ENCODE measurements around the gene ARHGAP26. TPM values are rescaled to one million over a fixed set of nuclear protein-coding genes. Genes with fewer than 3 reads are reported as not detected.

The ARHGAP26 gene
- total and polyA plus RNA-seq, 2 donors: 15.1 to 16.2 TPM

DNA sequence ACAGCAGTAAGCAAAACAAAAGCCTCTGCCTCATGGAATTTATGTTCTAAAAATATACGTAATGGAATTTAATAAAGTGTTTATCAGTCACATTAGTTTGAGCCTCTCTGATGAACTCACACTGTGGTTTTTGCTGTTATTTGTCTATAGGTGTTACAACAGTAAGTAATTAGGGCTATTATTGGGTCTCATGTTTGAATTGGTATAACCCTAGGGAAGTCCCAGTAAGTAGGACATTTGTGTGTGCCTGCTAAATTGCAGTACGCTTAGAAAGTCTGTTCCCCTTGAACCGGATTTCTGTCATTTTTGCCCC lies 435.7 kb downstream of the ARHGAP26 start:
- Histone ChIP-seq H3K9me3 (ENCODE audit: control insufficient read depth in 2 of 2, insufficient read depth in 1 of 2, low read length in 1 of 2) (no peaks in the 10 kb centered on the region), H3K27me3 (ENCODE audit: control insufficient read depth in 2 of 2, insufficient read depth in 1 of 2, low read length in 1 of 2) (no peaks in the 10 kb centered on the region), H3K4me1 (ENCODE audit: control insufficient read depth in 2 of 2, insufficient read depth in 2 of 2, low read length in 2 of 2) (peaks cover 0 to 10% of the 10 kb centered on the region in 2 donors), H3K36me3 (ENCODE audit: control insufficient read depth in 2 of 2, insufficient read depth in 2 of 2, low read length in 1 of 2) (peaks cover 0 to 2% of the 10 kb centered on the region in 2 donors), H3K27ac (ENCODE audit: low read depth in 1 of 2, low read length in 1 of 2) (no peak overlapping the region), H3K4me3 (ENCODE audit: low read length in 2 of 2) (no peak overlapping the region)
- no peak for DNase-seq (ENCODE audit: low read depth in 6 of 9, low spot score in 9 of 9)
- 98% methylated on average over 3 of the region's 3 CpGs for WGBS

DNA sequence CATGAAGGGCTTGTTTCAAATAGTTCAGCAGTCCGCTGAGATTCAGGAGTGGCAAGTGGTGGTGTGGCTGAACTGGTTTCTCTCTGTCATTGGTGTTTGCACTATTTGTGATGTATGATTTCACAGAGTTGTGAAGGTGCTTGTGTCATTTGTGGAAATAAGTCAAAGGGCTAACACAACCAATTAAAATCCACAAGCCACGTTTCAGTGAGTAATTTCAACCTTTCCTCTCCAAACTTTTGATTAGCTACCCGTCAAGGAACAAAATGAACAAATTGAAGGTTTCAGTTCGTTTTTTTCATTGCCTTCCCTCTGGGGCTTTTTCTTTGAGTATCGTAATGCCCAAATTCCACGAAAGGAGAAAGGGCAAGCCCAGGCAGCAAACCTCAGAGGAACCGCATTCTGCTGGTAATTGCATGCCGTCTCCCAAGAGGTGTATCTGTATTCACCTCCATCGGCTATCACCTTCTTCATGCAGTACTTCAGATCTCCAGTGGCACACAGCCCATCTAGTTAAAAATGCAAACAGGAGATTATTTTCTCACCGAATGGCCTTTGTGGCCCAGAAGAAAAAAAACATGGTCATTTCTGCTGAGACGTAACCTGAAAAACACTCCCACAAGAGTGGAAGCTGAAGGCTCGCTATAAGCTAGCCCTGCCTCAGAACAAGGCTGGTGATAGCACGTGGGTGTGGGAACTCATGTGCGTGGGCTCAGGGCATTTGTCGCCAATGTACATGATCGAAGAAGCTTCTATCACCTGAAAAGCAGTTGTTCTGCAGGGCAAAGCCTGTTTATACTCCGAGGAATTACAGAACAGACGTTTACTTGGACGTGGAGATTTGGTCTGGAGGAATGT lies 436.2 kb downstream of the ARHGAP26 start:
- Histone ChIP-seq H3K27ac (ENCODE audit: low read depth in 1 of 2, low read length in 1 of 2) (no peak overlapping the region), H3K9me3 (ENCODE audit: control insufficient read depth in 2 of 2, insufficient read depth in 1 of 2, low read length in 1 of 2) (no peaks in the 10 kb centered on the region), H3K4me3 (ENCODE audit: low read length in 2 of 2) (no peak overlapping the region), H3K27me3 (ENCODE audit: control insufficient read depth in 2 of 2, insufficient read depth in 1 of 2, low read length in 1 of 2) (no peaks in the 10 kb centered on the region), H3K4me1 (ENCODE audit: control insufficient read depth in 2 of 2, insufficient read depth in 2 of 2, low read length in 2 of 2) (peaks cover 0 to 10% of the 10 kb centered on the region in 2 donors), H3K36me3 (ENCODE audit: control insufficient read depth in 2 of 2, insufficient read depth in 2 of 2, low read length in 1 of 2) (peaks cover 0 to 2% of the 10 kb centered on the region in 2 donors)
- DNase-seq (ENCODE audit: low read depth in 6 of 9, low spot score in 9 of 9): no peak
- 96% methylated on average over 19 of the region's 19 CpGs for WGBS

DNA sequence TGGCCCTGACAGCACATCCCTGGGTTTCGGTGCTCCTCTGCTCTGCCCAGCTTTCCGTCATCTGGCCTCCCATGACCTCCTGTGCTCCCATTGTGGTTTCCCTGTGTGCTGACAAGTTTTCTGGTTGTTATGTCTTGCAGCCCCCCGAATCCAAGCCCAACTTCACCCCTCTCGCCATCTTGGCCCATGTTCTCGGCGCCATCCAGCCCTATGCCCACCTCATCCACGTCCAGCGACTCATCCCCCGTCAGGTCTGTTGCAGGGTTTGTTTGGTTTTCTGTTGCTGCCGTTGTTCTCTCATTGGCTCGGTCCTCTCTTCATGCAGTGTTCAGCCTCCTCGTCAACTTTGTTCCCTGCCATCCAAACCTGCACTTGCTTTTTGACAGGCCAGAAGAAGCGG lies 436.9 kb downstream of the ARHGAP26 start:
- 97% methylated on average over 13 of the region's 13 CpGs for WGBS

DNA sequence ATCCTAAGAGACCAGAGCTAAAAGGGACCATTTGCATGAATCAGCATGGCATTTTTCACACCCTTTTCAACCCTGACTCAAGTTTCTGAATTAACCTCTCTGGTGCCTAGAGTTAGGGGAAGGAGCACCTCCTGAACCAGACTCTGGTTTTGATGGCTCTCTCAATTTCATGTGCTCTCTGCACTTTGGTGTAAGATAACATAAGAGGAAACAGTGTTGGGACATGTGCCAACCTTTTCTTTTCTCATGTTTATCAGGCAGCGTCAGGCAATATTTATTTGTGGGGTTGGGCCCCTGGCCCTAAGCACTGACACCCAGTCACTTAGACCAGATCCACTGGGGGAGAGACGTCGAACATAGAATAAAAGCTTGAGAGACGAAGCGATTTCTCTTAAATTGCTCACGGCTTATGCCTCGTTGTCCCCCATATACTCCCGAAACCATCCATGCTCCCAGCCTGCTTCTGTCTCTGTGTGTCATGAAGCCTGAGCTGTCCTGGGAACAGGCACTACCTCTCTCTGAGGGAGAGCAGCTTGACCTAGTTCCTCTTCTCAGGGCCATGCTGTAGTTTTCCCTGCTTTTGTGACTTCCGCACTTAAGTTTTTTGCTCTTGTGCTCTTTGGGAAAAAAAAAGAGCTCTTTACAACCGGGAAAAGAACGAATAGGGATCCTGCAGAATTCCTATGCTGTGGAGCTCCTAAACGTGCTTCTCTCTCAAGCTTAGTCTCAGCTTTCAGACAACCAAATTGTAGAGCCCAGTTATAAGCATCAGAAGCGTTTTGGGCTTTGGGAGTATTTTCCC lies 437.6 kb downstream of the ARHGAP26 start:
- Histone ChIP-seq H3K36me3 (ENCODE audit: control insufficient read depth in 2 of 2, insufficient read depth in 2 of 2, low read length in 1 of 2) (peaks cover 0 to 2% of the 10 kb centered on the region in 2 donors), H3K27ac (ENCODE audit: low read depth in 1 of 2, low read length in 1 of 2) (no peak overlapping the region), H3K27me3 (ENCODE audit: control insufficient read depth in 2 of 2, insufficient read depth in 1 of 2, low read length in 1 of 2) (no peaks in the 10 kb centered on the region), H3K9me3 (ENCODE audit: control insufficient read depth in 2 of 2, insufficient read depth in 1 of 2, low read length in 1 of 2) (no peaks in the 10 kb centered on the region), H3K4me3 (ENCODE audit: low read length in 2 of 2) (no peak overlapping the region), H3K4me1 (ENCODE audit: control insufficient read depth in 2 of 2, insufficient read depth in 2 of 2, low read length in 2 of 2) (peaks cover 0 to 15% of the 10 kb centered on the region in 2 donors)
- no peak for DNase-seq (ENCODE audit: low read depth in 6 of 9, low spot score in 9 of 9)
- 92% methylated on average over 13 of the region's 13 CpGs for WGBS

More for the DNA sequence above, 436.9 kb downstream of the ARHGAP26 start:
- no peak for DNase-seq (ENCODE audit: low read depth in 6 of 9, low spot score in 9 of 9)
- no peaks in the 10 kb centered on the region for H3K27me3 ChIP-seq (ENCODE audit: control insufficient read depth in 2 of 2, insufficient read depth in 1 of 2, low read length in 1 of 2)
- H3K27ac ChIP-seq (ENCODE audit: low read depth in 1 of 2, low read length in 1 of 2): no peak overlapping the region
- H3K4me3 ChIP-seq (ENCODE audit: low read length in 2 of 2): no peak overlapping the region
- H3K9me3 ChIP-seq (ENCODE audit: control insufficient read depth in 2 of 2, insufficient read depth in 1 of 2, low read length in 1 of 2): no peaks in the 10 kb centered on the region
- peaks cover 0 to 12% of the 10 kb centered on the region in 2 donors for H3K4me1 ChIP-seq (ENCODE audit: control insufficient read depth in 2 of 2, insufficient read depth in 2 of 2, low read length in 2 of 2)
- peaks cover 0 to 2% of the 10 kb centered on the region in 2 donors for H3K36me3 ChIP-seq (ENCODE audit: control insufficient read depth in 2 of 2, insufficient read depth in 2 of 2, low read length in 1 of 2)

DNA sequence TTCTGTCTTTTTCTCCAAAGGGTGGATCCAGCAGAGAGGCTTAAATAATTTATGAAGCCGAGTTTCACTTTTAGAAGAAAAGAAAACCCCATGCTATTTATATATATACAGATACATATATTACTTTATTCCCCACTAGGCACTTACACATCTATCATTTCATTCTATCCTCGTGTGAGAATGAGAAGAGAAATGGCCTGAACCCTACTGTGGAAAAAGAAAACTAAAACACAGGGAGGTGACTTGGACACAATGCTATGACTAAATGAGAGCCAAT lies 438.1 kb downstream of the ARHGAP26 start:
- Histone ChIP-seq H3K27ac (ENCODE audit: low read depth in 1 of 2, low read length in 1 of 2) (no peak overlapping the region), H3K4me3 (ENCODE audit: low read length in 2 of 2) (no peak overlapping the region), H3K9me3 (ENCODE audit: control insufficient read depth in 2 of 2, insufficient read depth in 1 of 2, low read length in 1 of 2) (no peaks in the 10 kb centered on the region), H3K27me3 (ENCODE audit: control insufficient read depth in 2 of 2, insufficient read depth in 1 of 2, low read length in 1 of 2) (no peaks in the 10 kb centered on the region), H3K36me3 (ENCODE audit: control insufficient read depth in 2 of 2, insufficient read depth in 2 of 2, low read length in 1 of 2) (peaks cover 0 to 2% of the 10 kb centered on the region in 2 donors), H3K4me1 (ENCODE audit: control insufficient read depth in 2 of 2, insufficient read depth in 2 of 2, low read length in 2 of 2) (peaks cover 0 to 17% of the 10 kb centered on the region in 2 donors)
- no peak for DNase-seq (ENCODE audit: low read depth in 6 of 9, low spot score in 9 of 9)
- WGBS: 92% methylated on average over 2 of the region's 2 CpGs

DNA sequence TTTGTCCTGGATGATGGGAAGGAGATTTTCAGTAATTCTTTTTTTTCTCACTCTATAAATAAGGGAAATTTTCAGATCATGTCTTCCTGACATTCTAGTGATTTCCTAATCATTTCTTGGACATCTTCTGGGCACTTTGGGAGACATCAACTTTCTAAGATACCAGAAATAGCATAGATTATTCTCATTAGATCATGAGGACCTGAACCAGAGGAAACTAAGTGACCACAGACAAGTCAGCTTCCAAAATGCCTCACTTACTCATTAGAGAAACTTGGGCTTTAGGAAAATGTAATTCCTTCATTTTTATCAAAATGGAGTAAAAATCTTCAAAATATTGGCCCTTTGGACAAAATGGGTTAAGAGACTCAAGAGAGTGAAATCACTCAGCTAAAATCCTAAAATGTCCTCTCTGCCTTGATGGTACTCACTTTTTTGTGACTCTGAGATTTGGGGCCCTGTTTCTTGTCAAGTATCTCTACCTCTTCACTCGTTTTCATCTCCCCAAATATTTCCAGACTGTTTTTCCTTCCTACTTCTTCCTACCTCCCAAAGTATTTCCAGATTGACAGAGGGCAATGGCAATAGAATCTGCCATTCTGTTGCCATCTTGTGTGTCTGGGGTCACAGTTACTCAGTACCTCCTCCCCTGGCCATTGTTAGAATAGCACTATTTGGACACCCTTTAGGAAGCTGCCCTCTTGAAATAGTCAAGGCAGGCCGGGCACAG lies 438.8 kb downstream of the ARHGAP26 start:
- no peaks in the 10 kb centered on the region for H3K9me3 ChIP-seq (ENCODE audit: control insufficient read depth in 2 of 2, insufficient read depth in 1 of 2, low read length in 1 of 2)
- 95% methylated on average over 2 of the region's 2 CpGs for WGBS
- no peak for DNase-seq (ENCODE audit: low read depth in 6 of 9, low spot score in 9 of 9)
- no peak overlapping the region for H3K4me3 ChIP-seq (ENCODE audit: low read length in 2 of 2)
- no peaks in the 10 kb centered on the region for H3K27me3 ChIP-seq (ENCODE audit: control insufficient read depth in 2 of 2, insufficient read depth in 1 of 2, low read length in 1 of 2)
- H3K4me1 ChIP-seq (ENCODE audit: control insufficient read depth in 2 of 2, insufficient read depth in 2 of 2, low read length in 2 of 2): peaks cover 0 to 24% of the 10 kb centered on the region in 2 donors
- H3K27ac ChIP-seq (ENCODE audit: low read depth in 1 of 2, low read length in 1 of 2): no peak overlapping the region
- H3K36me3 ChIP-seq (ENCODE audit: control insufficient read depth in 2 of 2, insufficient read depth in 2 of 2, low read length in 1 of 2): peaks cover 0 to 2% of the 10 kb centered on the region in 2 donors

DNA sequence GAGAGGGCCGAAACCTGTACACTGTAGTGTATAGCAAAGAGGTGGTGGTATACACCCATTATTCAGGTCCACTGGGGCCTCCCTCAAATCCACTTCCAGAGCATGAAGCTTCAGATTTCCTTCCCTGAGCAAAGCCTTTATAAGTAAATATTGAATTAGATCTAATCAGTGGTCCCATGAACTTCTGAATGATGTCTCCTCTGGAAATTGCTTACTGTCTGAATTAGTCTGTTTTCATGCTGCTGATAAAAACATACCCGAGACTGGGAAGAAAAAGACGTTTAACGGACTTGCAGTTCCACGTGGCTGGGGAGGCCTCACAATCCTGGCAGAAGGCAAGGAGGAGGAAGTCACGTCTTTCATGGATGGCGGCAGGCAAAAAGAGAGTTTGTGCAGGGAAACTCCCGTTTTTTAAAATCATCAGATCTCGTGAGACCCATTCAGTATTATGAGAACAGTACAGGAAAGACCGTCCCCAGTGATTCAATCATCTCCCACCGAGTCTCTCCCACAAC lies 439.8 kb downstream of the ARHGAP26 start:
- Histone ChIP-seq H3K4me1 (ENCODE audit: control insufficient read depth in 2 of 2, insufficient read depth in 2 of 2, low read length in 2 of 2) (peaks cover 0 to 31% of the 10 kb centered on the region in 2 donors), H3K9me3 (ENCODE audit: control insufficient read depth in 2 of 2, insufficient read depth in 1 of 2, low read length in 1 of 2) (no peaks in the 10 kb centered on the region), H3K36me3 (ENCODE audit: control insufficient read depth in 2 of 2, insufficient read depth in 2 of 2, low read length in 1 of 2) (peaks cover 2 to 3% of the 10 kb centered on the region in 2 donors), H3K4me3 (ENCODE audit: low read length in 2 of 2) (no peak overlapping the region), H3K27ac (ENCODE audit: low read depth in 1 of 2, low read length in 1 of 2) (no peak overlapping the region), H3K27me3 (ENCODE audit: control insufficient read depth in 2 of 2, insufficient read depth in 1 of 2, low read length in 1 of 2) (no peaks in the 10 kb centered on the region)
- 98% methylated on average over 11 of the region's 11 CpGs for WGBS
- no peak for DNase-seq (ENCODE audit: low read depth in 6 of 9, low spot score in 9 of 9)

DNA sequence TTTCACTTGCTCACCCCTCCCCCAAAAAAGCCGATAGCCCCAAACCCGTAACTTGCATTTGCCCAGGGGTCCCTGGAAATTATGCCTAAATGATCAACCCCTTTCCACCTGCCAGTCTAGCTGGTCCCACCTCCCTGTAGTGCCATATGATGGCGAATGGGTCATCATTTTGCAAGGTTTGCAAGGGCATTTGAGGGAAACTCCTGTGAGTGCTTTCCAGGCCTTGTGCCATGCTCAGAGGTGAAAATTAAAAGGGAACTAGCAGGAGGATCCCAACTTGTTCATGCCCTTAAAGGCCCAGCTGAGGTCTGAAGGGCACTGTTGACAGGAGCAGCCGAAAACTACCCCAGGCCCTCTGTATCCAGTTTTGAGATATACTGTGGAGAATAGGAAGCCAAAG lies 440.4 kb downstream of the ARHGAP26 start:
- no peaks in the 10 kb centered on the region for H3K27me3 ChIP-seq (ENCODE audit: control insufficient read depth in 2 of 2, insufficient read depth in 1 of 2, low read length in 1 of 2)
- no peak overlapping the region for H3K4me3 ChIP-seq (ENCODE audit: low read length in 2 of 2)
- peaks cover 2 to 3% of the 10 kb centered on the region in 2 donors for H3K36me3 ChIP-seq (ENCODE audit: control insufficient read depth in 2 of 2, insufficient read depth in 2 of 2, low read length in 1 of 2)
- peaks cover 0 to 33% of the 10 kb centered on the region in 2 donors for H3K4me1 ChIP-seq (ENCODE audit: control insufficient read depth in 2 of 2, insufficient read depth in 2 of 2, low read length in 2 of 2)
- 98% methylated on average over 4 of the region's 4 CpGs for WGBS
- no peaks in the 10 kb centered on the region for H3K9me3 ChIP-seq (ENCODE audit: control insufficient read depth in 2 of 2, insufficient read depth in 1 of 2, low read length in 1 of 2)
- no peak for DNase-seq (ENCODE audit: low read depth in 6 of 9, low spot score in 9 of 9)
- no peak overlapping the region for H3K27ac ChIP-seq (ENCODE audit: low read depth in 1 of 2, low read length in 1 of 2)
